ENCODE measurements around the gene CTSW.

Gene CTSW

GRCh38 chr11:65892661-65893317, 13.2 kb downstream of the CTSW start:
- H3K4me3 ChIP-seq (ENCODE audit: control insufficient read depth, low read depth, low read length): peak overlapping the region; percentile 49
- DNase-seq (ENCODE audit: low read depth): no peak

GRCh38 chr11:65894034-65894591, 14.5 kb downstream of the CTSW start:
- peak; percentile 4 for TF ChIP-seq CTCF (conservative IDR thresholded peaks at IDR 0.05; ENCODE audit: control insufficient read depth, insufficient read depth, low read depth, low read length)
- H3K4me3 ChIP-seq (ENCODE audit: control insufficient read depth, low read depth, low read length): peak overlapping the region; percentile 4
- DNase-seq (ENCODE audit: low read depth): no peak

More at GRCh38 chr11:65892661-65893317, 13.2 kb downstream of the CTSW start:
- TF ChIP-seq CTCF (conservative IDR thresholded peaks at IDR 0.05; ENCODE audit: control insufficient read depth, insufficient read depth, low read depth, low read length): no peak

DNA sequence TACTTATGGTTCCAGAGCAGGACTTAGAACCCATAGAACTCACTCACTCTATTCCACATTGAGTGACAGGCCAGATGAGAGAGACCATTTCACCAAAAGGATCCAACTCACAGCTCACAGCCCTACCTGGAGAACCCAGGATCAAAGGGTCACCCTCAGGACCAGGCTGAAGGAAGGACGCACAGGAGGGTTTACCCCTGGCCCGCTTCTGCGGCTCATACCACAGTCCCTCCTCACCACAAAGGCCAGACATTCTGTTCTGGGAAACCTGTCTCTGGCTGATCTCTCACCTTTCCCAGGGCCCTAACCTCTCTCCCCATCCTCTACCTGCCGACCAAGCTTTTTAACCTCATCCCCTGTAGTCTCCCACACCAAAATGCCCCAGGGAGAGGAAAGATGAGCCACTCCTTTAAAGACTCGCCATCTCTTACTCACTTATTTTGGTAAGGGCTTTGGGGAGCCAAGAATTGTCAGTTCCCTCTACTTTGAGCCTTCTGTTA, 15.9 kb downstream of the CTSW start:
- DNase-seq (ENCODE audit: low read depth): no peak
- no peak for TF ChIP-seq CTCF (conservative IDR thresholded peaks at IDR 0.05; ENCODE audit: control insufficient read depth, insufficient read depth, low read depth, low read length)
- peak overlapping the region; percentile 92 for H3K4me3 ChIP-seq (ENCODE audit: control insufficient read depth, low read depth, low read length)

GRCh38 chr11:65896034-65896999, 16.7 kb downstream of the CTSW start:
- TF ChIP-seq CTCF (conservative IDR thresholded peaks at IDR 0.05; ENCODE audit: control insufficient read depth, insufficient read depth, low read depth, low read length): no peak
- peak overlapping the region; percentile 92 for H3K4me3 ChIP-seq (ENCODE audit: control insufficient read depth, low read depth, low read length)
- no peak for DNase-seq (ENCODE audit: low read depth)

- no peak for TF ChIP-seq CTCF (conservative IDR thresholded peaks at IDR 0.05; ENCODE audit: control insufficient read depth, insufficient read depth, low read depth, low read length)
Observed at GRCh38 chr11:65897020-65897471, 17.4 kb downstream of the CTSW start.

GRCh38 chr11:65898656-65899355, 19.2 kb downstream of the CTSW start:
- TF ChIP-seq CTCF (conservative IDR thresholded peaks at IDR 0.05; ENCODE audit: control insufficient read depth, insufficient read depth, low read depth, low read length): no peak
- DNase-seq (ENCODE audit: low read depth): no peak
- H3K4me3 ChIP-seq (ENCODE audit: control insufficient read depth, low read depth, low read length): peak overlapping the region; percentile 92

More at GRCh38 chr11:65897020-65897471, 17.4 kb downstream of the CTSW start:
- H3K4me3 ChIP-seq (ENCODE audit: control insufficient read depth, low read depth, low read length): peak overlapping the region; percentile 92
- no peak for DNase-seq (ENCODE audit: low read depth)
